ENCODE results near the gene IL37. TPM values are rescaled to one million over a fixed set of nuclear protein-coding genes. Genes with fewer than 3 reads are reported as not detected.
A peak's percentile ranks its signal among the peaks of the same experiment; 100 is the strongest.

Gene IL37
- total RNA-seq, 1 donor from 2014 or later = not detected

GRCh38 chr2:112958428-112959108 lies 47.6 kb downstream of the IL37 start:
- peak; percentile 54 for DNase-seq (ENCODE audit: low spot score)

GRCh38 chr2:112959109-112959812 lies 48.3 kb downstream of the IL37 start:
- DNase-seq (ENCODE audit: low spot score) = no peak

GRCh38 chr2:112960230-112960825 lies 49.4 kb downstream of the IL37 start:
- no peak for DNase-seq (ENCODE audit: low spot score)

GRCh38 chr2:112962308-112963175 lies 51.6 kb downstream of the IL37 start:
- no peak for DNase-seq (ENCODE audit: low spot score)

DNA sequence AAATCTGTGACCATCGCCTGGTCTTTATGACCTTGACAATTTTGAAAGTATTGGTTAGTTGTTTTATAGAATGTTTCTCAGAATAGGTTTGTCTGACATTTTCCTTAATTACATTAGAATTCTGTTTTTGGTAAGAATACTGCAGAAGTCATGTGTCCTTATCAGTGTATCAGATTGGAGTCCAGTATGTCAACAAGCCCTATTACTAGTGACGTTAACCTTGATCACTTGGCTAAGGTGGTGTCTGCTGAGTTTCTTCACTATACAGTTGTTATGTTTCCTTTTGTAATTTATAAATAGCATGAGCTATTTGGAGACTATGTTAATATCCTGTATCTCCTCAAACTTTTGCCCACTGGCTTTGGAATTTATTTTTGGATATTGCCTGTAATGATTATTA lies 56.1 kb downstream of the IL37 start:
- no peak for DNase-seq (ENCODE audit: low spot score)

Other genes starting within 250 kb of the IL37 start
- gene NT5DC4, start 190.1 kb upstream of the IL37 start, total RNA-seq (ENCODE audit: insufficient read depth, low replicate concordance) = 1.2 TPM
- 4.1 TPM for gene CKAP2L, start 146.6 kb upstream of the IL37 start, total RNA-seq (ENCODE audit: insufficient read depth, low replicate concordance)
- gene IL1A, start 126.7 kb upstream of the IL37 start, total RNA-seq (ENCODE audit: insufficient read depth, low replicate concordance) = 1.4 TPM
- gene IL1B, start 74.4 kb upstream of the IL37 start, total RNA-seq (ENCODE audit: insufficient read depth, low replicate concordance) = 3.1 TPM
- gene IL36G, start 66.8 kb downstream of the IL37 start, total RNA-seq (ENCODE audit: insufficient read depth, low replicate concordance) = not detected
- gene IL36A, start 94.3 kb downstream of the IL37 start, total RNA-seq (ENCODE audit: insufficient read depth, low replicate concordance) = not detected
- gene IL36B, start 141.7 kb downstream of the IL37 start, total RNA-seq (ENCODE audit: insufficient read depth, low replicate concordance) = 2.4 TPM
- gene IL36RN, start 148.0 kb downstream of the IL37 start, total RNA-seq (ENCODE audit: insufficient read depth, low replicate concordance) = 6.0 TPM
- 0.72 TPM for gene IL1F10, start 156.8 kb downstream of the IL37 start, total RNA-seq (ENCODE audit: insufficient read depth, low replicate concordance)
- 1.2 TPM for gene IL1RN, start 216.4 kb downstream of the IL37 start, total RNA-seq (ENCODE audit: insufficient read depth, low replicate concordance)

Measured in umbilical cord (tissue), 2 donors.